Colonic mucosa (tissue), 4 donors: Measurements from ENCODE around the gene HSPA12A. TPM values are rescaled to one million over a fixed set of nuclear protein-coding genes. Genes with fewer than 3 reads are reported as not detected.

Source experiments
- DNase-seq: peaks from one replicate; pipeline ENCODE4 v3.0.0-alpha.2; 2020
- H3K27ac ChIP-seq: fragments of 200-600 bp; one replicate; pipeline ENCODE4 v1.8.0; 2021
- H3K27me3 ChIP-seq: fragments of 200-600 bp; one replicate; pipeline ENCODE4 v1.8.0; 2021
- H3K36me3 ChIP-seq: fragments of 200-600 bp; one replicate; pipeline ENCODE4 v1.8.0; 2021
- H3K4me1 ChIP-seq: fragments of 200-600 bp; one replicate; pipeline ENCODE4 v1.8.0; 2021; ENCODE audit warnings: mild to moderate bottlenecking
- H3K4me3 ChIP-seq: fragments of 200-600 bp; one replicate; pipeline ENCODE4 v1.8.0; 2021
- H3K9ac ChIP-seq, 2 donors: one replicate each; pipeline ENCODE4 v1.7.0; 2013; ENCODE audit warnings: control low read depth in 2 of 2, low read depth in 2 of 2, low read length in 2 of 2
- H3K9me3 ChIP-seq: fragments of 200-600 bp; one replicate; pipeline ENCODE4 v1.8.0; 2021
- intact Hi-C: fragments of 100-400 bp; cut with DNase I; formaldehyde crosslinking; loops from one replicate; pipeline ENCODE4 v1.14.1; 2022
- total RNA-seq, 2 donors: library from RNA; stranded (reverse); fragmentation: NEBNext Ultra II Directional in 1 of 2; extraction: Animal tissue kit (Norgen Biotek cat#: 25700) in 1 of 2; gene quantifications; one replicate each; pipeline ENCODE4 v1.2.1, GENCODE V29; 2021
- TF ChIP-seq, protein P1 (sequence below): fragments of 200-600 bp; IDR thresholded peaks from one replicate; pipeline ENCODE4 v1.8.0; 2022; ENCODE audit warnings: antibody characterized with exemption, mild to moderate bottlenecking
- donor health status: healthy.
- donor health status: DM: no; HTN: no; CAD: no.
- donor health status: DM: no; HTN: no; CAD: no.

The HSPA12A gene
- total RNA-seq, 2 donors from 2014 or later = 6.2 to 7.0 TPM

DNA sequence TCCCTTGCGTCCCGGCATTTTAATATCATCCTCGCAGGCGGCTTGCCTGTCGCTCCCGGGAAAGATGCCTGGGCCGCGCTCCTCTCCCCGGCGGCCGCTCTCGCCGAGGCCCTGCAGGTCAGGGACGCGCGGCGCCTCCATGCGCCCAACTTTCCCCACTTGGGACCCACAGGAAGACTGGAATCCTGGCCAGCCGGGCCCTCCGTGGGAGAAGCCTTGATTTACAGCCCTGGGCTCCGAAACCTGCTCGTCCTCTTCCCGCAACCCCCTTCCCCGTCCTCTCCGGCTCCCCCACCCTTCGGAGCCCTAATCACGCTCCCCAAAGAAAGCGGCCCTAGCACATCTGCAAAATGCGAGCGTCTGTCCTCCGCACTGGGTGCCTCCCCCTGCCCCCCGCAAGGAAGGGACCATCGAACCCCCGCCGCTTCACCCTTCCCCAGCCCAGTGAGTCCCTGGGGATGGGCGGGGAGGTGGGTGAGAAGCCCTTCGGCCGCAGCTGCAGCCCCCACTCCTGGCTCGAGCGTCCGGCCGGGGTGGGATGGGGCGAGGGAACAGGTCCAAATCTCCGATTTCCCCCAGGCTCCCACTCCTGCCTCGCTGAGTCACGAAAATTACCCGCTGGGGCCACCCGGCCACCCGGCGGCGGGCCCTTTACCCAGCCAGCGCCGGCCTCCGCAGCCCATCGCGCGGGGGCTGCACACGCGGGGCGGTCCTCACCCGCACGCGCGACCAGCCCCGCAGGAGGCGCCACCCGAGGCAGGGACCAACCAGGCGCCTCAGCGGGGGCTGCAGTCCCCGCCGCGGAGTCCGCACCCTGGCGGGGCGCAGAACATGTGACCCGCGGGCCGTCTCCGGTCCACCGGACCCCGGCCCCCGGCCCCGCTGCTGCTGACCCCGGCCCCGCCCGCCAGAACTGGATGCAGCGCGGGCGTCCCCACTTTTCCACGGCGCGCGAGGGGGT lies 695 bp downstream of the HSPA12A start:
- H3K4me3 ChIP-seq = peak overlapping the region; percentile 79
- no peaks in the 10 kb centered on the region for H3K4me1 ChIP-seq
- DNase-seq = no peak
- TF ChIP-seq, protein P1, sequence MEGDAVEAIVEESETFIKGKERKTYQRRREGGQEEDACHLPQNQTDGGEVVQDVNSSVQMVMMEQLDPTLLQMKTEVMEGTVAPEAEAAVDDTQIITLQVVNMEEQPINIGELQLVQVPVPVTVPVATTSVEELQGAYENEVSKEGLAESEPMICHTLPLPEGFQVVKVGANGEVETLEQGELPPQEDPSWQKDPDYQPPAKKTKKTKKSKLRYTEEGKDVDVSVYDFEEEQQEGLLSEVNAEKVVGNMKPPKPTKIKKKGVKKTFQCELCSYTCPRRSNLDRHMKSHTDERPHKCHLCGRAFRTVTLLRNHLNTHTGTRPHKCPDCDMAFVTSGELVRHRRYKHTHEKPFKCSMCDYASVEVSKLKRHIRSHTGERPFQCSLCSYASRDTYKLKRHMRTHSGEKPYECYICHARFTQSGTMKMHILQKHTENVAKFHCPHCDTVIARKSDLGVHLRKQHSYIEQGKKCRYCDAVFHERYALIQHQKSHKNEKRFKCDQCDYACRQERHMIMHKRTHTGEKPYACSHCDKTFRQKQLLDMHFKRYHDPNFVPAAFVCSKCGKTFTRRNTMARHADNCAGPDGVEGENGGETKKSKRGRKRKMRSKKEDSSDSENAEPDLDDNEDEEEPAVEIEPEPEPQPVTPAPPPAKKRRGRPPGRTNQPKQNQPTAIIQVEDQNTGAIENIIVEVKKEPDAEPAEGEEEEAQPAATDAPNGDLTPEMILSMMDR = no peak
- peak overlapping the region; percentile 19 to 65 for H3K9ac ChIP-seq
- H3K27me3 ChIP-seq = peaks cover 15% of the 10 kb centered on the region
- intact Hi-C loops = no loop called here
- H3K9me3 ChIP-seq = no peaks in the 10 kb centered on the region
- no peaks in the 10 kb centered on the region for H3K36me3 ChIP-seq
- H3K27ac ChIP-seq = no peak overlapping the region

- Histone ChIP-seq H3K9me3 (no peaks in the 10 kb centered on the region), H3K4me1 (no peaks in the 10 kb centered on the region), H3K27me3 (peaks cover 15% of the 10 kb centered on the region), H3K4me3 (peak overlapping the region; percentile 79), H3K36me3 (no peaks in the 10 kb centered on the region), H3K27ac (no peak overlapping the region), H3K9ac (peak overlapping the region; percentile 19 to 37)
- TF ChIP-seq, protein P1 = no peak
- intact Hi-C loops = no loop called here
- no peak for DNase-seq
Observed at GRCh38 chr10:116740971-116741370, 1.4 kb downstream of the HSPA12A start.

- no peak overlapping the region for H3K4me3 ChIP-seq
- peaks cover 15% of the 10 kb centered on the region for H3K27me3 ChIP-seq
- no peak overlapping the region for H3K9ac ChIP-seq
- TF ChIP-seq, protein P1 = no peak
- no peaks in the 10 kb centered on the region for H3K4me1 ChIP-seq
- no peak for DNase-seq
- intact Hi-C loops = no loop called here
- H3K27ac ChIP-seq = no peak overlapping the region
- no peaks in the 10 kb centered on the region for H3K36me3 ChIP-seq
- no peaks in the 10 kb centered on the region for H3K9me3 ChIP-seq
Observed at GRCh38 chr10:116738339-116738738, 4.0 kb downstream of the HSPA12A start.

GRCh38 chr10:116737627-116738327 lies 4.6 kb downstream of the HSPA12A start:
- Histone ChIP-seq H3K36me3 (no peaks in the 10 kb centered on the region), H3K9ac (no peak overlapping the region), H3K4me1 (no peaks in the 10 kb centered on the region), H3K27ac (no peak overlapping the region), H3K9me3 (no peaks in the 10 kb centered on the region), H3K4me3 (no peak overlapping the region), H3K27me3 (peaks cover 15% of the 10 kb centered on the region)
- intact Hi-C loops = no loop called here
- TF ChIP-seq, protein P1 = no peak
- DNase-seq = no peak

GRCh38 chr10:116733566-116733965 lies 8.8 kb downstream of the HSPA12A start:
- H3K27ac ChIP-seq = no peak overlapping the region
- no peak overlapping the region for H3K4me3 ChIP-seq
- H3K4me1 ChIP-seq = no peaks in the 10 kb centered on the region
- no peak overlapping the region for H3K9ac ChIP-seq
- H3K9me3 ChIP-seq = no peaks in the 10 kb centered on the region
- no peaks in the 10 kb centered on the region for H3K27me3 ChIP-seq
- H3K36me3 ChIP-seq = no peaks in the 10 kb centered on the region
- DNase-seq = no peak
- TF ChIP-seq, protein P1 = no peak
- intact Hi-C loops = no loop called here
